Measurements from ENCODE around the gene CHMP2A. TPM values are rescaled to one million over a fixed set of nuclear protein-coding genes. Genes with fewer than 3 reads are reported as not detected.

Gene CHMP2A
- total and polyA plus RNA-seq, 2 of the 13 experiments (the other 11 are each of a cell fraction or from before 2014, with no cell fraction given): 49.7 to 55.0 TPM

GRCh38 chr19:58575183-58576041 is 20.5 kb upstream of the CHMP2A start (continued):
- TF ChIP-seq USF2 (IDR thresholded peaks at IDR 0.05; ENCODE audit: low read depth, low read length) (no peak), USF2 (CRISPR knock-in tag; IDR thresholded peaks at IDR 0.05; ENCODE audit: borderline replicate concordance) (peak; percentile 30; the same call in 1 of the 2 replicates), ZNF761 (CRISPR knock-in tag; conservative IDR thresholded peaks at IDR 0.05) (no peak), ZBTB4 (CRISPR knock-in tag; IDR thresholded peaks at IDR 0.05; ENCODE audit: borderline replicate concordance) (no peak), GPN1 (CRISPR knock-in tag; IDR thresholded peaks at IDR 0.05; ENCODE audit: borderline replicate concordance) (no peak), SNAPC2 (CRISPR knock-in tag; IDR thresholded peaks at IDR 0.05) (no peak), ZNF264 (CRISPR knock-in tag; IDR thresholded peaks at IDR 0.05) (peak; percentile 77), ZXDC (CRISPR knock-in tag; IDR thresholded peaks at IDR 0.05) (peak; percentile 25; the same call in 1 of the 2 replicates), CCAR2 (optimal IDR thresholded peaks at IDR 0.05; ENCODE audit: low read depth, low read length) (no peak), ARNT2 (CRISPR knock-in tag; IDR thresholded peaks at IDR 0.05; ENCODE audit: low read depth) (peak; percentile 61; the same call in 1 of the 2 replicates), TFDP2 (CRISPR knock-in tag; IDR thresholded peaks at IDR 0.05) (0 out of 2 replicates have a peak, but pooled peaks have one; percentile 26), MAFG (CRISPR knock-in tag; IDR thresholded peaks at IDR 0.05) (no peak), DDIT3 (CRISPR knock-in tag; IDR thresholded peaks at IDR 0.05) (no peak), SMAD3 (CRISPR knock-in tag; IDR thresholded peaks at IDR 0.05) (no peak), ZNF160 (CRISPR knock-in tag; IDR thresholded peaks at IDR 0.05) (peak; percentile 31; the same call in 1 of the 2 replicates), SAFB2 (CRISPR knock-in tag; IDR thresholded peaks at IDR 0.05; ENCODE audit: borderline replicate concordance, low read depth) (peak; percentile 81; the same call in 1 of the 2 replicates)
